ENCODE results near the gene POLR3G.

The POLR3G gene

DNA sequence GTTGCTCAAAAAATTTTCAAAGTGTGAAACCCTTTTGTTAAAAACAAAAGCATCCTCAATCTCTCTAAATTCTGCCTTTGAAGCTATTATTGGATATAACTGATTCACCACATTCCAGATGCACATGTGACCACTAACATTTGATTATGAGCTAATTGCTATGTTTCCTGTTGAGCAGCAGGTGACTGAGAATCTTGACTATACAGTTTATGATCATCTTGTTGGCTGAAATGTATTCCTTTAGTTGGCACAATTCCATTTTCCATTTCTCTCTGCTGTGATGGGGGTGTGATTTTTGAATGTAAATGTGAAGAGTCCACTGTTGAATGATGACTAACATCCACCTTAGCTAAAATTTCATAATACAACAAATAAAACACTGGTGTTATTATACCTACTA is 44.0 kb downstream of the POLR3G start:
- no peak overlapping the region for H3K4me3 ChIP-seq (ENCODE audit: low read depth, low read length)
- no peak for DNase-seq (ENCODE audit: low read depth)
- TF ChIP-seq CTCF (IDR thresholded peaks at IDR 0.05; ENCODE audit: insufficient read depth, low read depth, low read length, missing control alignments) = no peak

DNA sequence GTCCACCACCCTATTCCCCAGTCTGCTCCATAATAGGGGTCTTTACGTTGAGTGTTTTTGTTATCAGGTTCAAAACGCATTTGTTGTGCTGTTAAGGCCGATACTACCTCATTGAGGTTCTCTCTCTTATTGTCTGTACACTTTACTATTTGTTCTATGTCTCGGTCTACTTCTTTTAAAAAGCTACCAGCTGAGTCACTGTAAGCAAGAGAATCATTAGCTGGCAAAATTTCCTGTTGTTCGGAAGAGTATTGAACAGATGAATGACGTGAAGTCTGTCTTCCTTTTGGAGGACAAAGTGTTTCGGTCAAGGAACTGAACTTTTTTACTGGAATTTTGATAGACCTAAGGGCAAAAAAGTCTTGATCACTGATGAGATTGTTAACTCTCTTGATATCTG is 44.4 kb downstream of the POLR3G start:
- TF ChIP-seq CTCF (IDR thresholded peaks at IDR 0.05; ENCODE audit: insufficient read depth, low read depth, low read length, missing control alignments) = no peak
- DNase-seq (ENCODE audit: low read depth) = no peak
- no peak overlapping the region for H3K4me3 ChIP-seq (ENCODE audit: low read depth, low read length)

DNA sequence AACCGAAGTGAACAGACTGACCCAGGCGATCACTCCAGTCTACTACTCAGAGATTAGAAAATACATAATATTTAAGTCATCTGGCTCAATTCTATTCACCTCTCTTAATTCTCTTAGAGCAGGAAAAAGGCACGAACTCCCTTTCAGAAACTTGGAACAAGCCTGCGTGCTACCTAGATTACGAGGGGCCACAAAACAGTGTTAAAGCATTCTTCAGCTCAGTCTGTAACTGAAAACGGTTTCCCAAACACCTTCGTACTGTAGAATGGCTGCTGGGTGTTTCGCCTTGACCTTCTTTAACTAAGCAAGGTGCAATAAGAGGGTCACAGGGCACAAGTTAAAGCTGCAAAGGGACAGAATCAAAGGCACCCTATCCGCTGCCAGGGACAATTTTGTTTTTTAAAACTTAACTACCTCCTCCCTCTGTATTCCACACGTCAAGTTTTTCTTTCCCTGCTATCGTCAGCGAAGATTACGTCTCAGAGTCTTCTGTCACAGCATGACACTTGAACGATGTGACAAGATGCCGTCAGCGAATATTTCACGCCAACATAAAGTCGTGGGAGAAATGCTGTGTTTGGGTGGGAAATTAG is 54.0 kb downstream of the POLR3G start:
- DNase-seq (ENCODE audit: low read depth) = peak; percentile 17
- peak overlapping the region; percentile 73 for H3K4me3 ChIP-seq (ENCODE audit: low read depth, low read length)
- TF ChIP-seq CTCF (IDR thresholded peaks at IDR 0.05; ENCODE audit: insufficient read depth, low read depth, low read length, missing control alignments) = no peak

DNA sequence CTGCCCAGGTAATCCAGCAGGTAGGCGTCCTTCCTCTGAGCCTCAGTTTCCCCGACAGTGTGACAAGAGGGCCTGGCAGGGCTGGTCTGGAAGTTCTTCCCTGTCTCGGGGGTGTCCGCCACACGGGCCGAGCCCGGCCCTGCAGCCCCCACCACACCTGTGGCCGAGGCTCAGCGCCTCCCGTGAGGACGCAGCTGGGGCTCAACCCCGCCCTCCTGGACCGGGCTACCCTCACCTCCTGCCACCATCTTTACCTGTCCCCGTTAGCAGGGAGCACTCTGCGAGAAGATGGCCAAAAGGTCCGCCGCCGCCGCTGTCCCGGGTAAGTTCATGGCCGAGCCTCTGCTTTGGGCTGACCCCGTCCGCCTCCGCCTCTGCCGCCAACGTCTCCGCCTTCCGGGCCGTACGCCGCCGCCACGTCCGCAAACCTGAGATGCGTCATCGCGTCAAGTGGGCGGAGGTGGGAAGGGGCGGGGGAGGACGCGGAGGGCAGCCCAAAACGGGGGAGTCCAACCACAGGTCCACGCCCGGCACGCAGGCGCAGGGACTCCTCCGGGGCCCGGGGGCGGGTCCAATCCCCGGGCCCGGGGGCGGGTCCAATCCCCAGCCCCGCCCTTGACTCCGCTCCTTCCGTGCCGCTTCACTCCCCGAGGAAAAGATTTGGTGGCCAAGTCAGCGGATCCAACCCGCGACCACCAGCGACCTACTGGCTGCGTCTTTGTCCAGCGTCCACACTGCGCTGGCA is 54.7 kb downstream of the POLR3G start, which contains the start of gene LYSMD3:
TSS of gene LYSMD3 (minus strand) at position 391 of the 745 bp plus-strand sequence. CDS start 4,295 bp downstream, outside the sequence.
- DNase-seq (ENCODE audit: low read depth) = peak; percentile 99
- no peak for TF ChIP-seq CTCF (IDR thresholded peaks at IDR 0.05; ENCODE audit: insufficient read depth, low read depth, low read length, missing control alignments)
- H3K4me3 ChIP-seq (ENCODE audit: low read depth, low read length) = peak within 1 kb of the TSS; percentile 73

- peak overlapping the region; percentile 73 for H3K4me3 ChIP-seq (ENCODE audit: low read depth, low read length)
- TF ChIP-seq CTCF (IDR thresholded peaks at IDR 0.05; ENCODE audit: insufficient read depth, low read depth, low read length, missing control alignments) = peak; percentile 68
- DNase-seq (ENCODE audit: low read depth) = peak; percentile 77
These were observed 55.4 kb downstream of the POLR3G start for GRCh38 chr5:90529939-90530677.

- no peak for DNase-seq (ENCODE audit: low read depth)
- H3K4me3 ChIP-seq (ENCODE audit: low read depth, low read length) = no peak overlapping the region
- TF ChIP-seq CTCF (IDR thresholded peaks at IDR 0.05; ENCODE audit: insufficient read depth, low read depth, low read length, missing control alignments) = no peak
These were observed 56.2 kb downstream of the POLR3G start for GRCh38 chr5:90530736-90531487.

All from GM12865 (cell line).